Mesothelial cell of epicardium (in vitro differentiated cells): ENCODE results near the gene FAM98B. TPM values are rescaled to one million over a fixed set of nuclear protein-coding genes. Genes with fewer than 3 reads are reported as not detected.

ENCODE experiments used
- DNase-seq, 2 experiments: peaks; one replicate each; pipeline ENCODE4 v3.0.0; 2021; ENCODE audit warnings: low spot score in 2 of 2; ENCODE audit not compliant: unreplicated experiment in 2 of 2
- H3K27ac Mint-ChIP-seq: 2 replicates; pipeline ENCODE4 v1.8.0; 2021; ENCODE audit warnings: mixed read lengths
- H3K27me3 Mint-ChIP-seq: 2 replicates; pipeline ENCODE4 v1.8.0; 2021; ENCODE audit warnings: low read depth, mixed read lengths
- H3K36me3 Mint-ChIP-seq: 2 replicates; pipeline ENCODE4 v1.8.0; 2021; ENCODE audit warnings: mixed read lengths
- H3K4me1 Mint-ChIP-seq: 2 replicates; pipeline ENCODE4 v1.8.0; 2021; ENCODE audit warnings: mixed read lengths
- H3K4me3 Mint-ChIP-seq: 2 replicates; pipeline ENCODE4 v1.8.0; 2021; ENCODE audit warnings: mild to moderate bottlenecking, moderate library complexity, mixed read lengths
- H3K9me3 Mint-ChIP-seq: 2 replicates; pipeline ENCODE4 v1.8.0; 2021; ENCODE audit warnings: mixed read lengths
- total RNA-seq: library from RNA; stranded (reverse); gene quantifications from 3 replicates; pipeline ENCODE4 v1.2.1, GENCODE V29; 2021
- TF ChIP-seq, protein P1 (sequence below): fragments of 200-600 bp; sonication (generic); IDR thresholded peaks from one replicate; pipeline ENCODE4 v1.5.0; 2021; ENCODE audit warnings: antibody characterized with exemption; ENCODE audit not compliant: unreplicated experiment

Gene FAM98B
- total RNA-seq, 1 donor from 2014 or later, result 31.6 TPM

DNA sequence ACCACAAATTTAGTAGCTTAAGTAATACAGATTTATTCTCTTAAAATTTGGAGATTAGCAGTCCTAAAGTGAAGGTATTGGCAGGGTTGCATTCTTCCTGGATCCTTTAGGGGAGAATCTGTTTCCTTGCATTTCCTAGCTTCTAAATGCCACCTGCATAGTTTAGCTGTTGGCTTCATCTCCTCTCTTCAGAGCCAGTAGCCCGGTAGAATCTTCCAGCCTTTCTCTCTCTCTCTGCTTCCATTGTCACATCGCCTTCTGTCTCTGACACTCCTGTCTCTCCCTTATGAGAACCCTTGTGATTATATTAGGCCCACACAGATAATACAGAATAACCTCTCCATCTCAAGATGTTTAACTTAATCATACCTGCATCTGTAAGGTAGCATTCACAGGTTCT lies 21.4 kb downstream of the FAM98B start:
- H3K4me1 Mint-ChIP-seq, result no peaks in the 10 kb centered on the region
- no peak overlapping the region for H3K4me3 Mint-ChIP-seq
- H3K27me3 Mint-ChIP-seq, result no peaks in the 10 kb centered on the region
- H3K27ac Mint-ChIP-seq, result no peak overlapping the region
- no peaks in the 10 kb centered on the region for H3K9me3 Mint-ChIP-seq
- TF ChIP-seq, protein P1, sequence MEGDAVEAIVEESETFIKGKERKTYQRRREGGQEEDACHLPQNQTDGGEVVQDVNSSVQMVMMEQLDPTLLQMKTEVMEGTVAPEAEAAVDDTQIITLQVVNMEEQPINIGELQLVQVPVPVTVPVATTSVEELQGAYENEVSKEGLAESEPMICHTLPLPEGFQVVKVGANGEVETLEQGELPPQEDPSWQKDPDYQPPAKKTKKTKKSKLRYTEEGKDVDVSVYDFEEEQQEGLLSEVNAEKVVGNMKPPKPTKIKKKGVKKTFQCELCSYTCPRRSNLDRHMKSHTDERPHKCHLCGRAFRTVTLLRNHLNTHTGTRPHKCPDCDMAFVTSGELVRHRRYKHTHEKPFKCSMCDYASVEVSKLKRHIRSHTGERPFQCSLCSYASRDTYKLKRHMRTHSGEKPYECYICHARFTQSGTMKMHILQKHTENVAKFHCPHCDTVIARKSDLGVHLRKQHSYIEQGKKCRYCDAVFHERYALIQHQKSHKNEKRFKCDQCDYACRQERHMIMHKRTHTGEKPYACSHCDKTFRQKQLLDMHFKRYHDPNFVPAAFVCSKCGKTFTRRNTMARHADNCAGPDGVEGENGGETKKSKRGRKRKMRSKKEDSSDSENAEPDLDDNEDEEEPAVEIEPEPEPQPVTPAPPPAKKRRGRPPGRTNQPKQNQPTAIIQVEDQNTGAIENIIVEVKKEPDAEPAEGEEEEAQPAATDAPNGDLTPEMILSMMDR, result no peak
- DNase-seq, result no peak
- peaks cover 23% of the 10 kb centered on the region for H3K36me3 Mint-ChIP-seq

DNA sequence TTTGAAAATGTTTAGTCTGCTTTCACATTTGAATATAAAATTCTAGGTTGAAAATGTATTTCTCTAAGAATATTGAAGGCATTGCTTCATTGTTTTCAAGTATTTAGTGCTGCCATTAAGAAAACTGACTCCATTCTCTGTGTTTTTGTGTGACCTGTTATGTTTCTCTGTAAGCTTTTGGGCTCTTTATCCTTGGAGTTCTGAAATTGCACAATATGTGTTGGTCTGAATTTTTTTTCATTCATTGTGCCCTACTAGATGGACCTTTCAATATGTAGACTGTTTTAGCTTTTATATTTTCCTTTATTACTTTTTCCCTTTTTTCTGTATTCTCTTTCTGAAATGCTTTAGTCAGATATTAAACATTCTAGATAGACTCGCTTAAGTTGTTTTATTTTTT lies 22.2 kb downstream of the FAM98B start:
- no peaks in the 10 kb centered on the region for H3K9me3 Mint-ChIP-seq
- no peak overlapping the region for H3K27ac Mint-ChIP-seq
- TF ChIP-seq, protein P1, result no peak
- DNase-seq, result no peak
- H3K36me3 Mint-ChIP-seq, result peaks cover 23% of the 10 kb centered on the region
- no peak overlapping the region for H3K4me3 Mint-ChIP-seq
- H3K4me1 Mint-ChIP-seq, result no peaks in the 10 kb centered on the region
- no peaks in the 10 kb centered on the region for H3K27me3 Mint-ChIP-seq

DNA sequence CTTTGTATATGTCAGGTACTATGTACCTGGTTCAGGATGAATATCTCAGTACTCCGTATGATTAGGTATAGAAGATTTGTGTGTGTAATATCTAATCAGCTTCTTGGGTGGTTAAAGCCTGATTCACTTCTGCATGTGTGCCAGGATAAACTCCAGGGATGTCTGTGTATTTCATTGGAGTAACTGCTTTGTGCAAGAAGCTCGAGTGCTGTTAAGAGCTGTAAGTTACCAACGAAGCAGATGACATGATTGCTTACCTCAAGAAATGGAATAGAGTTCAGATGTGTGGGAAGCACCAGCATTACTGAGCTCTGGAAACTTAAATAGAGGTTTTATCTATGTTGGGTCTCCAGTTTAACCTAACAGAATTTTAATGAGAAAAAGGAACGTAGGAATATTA lies 23.7 kb downstream of the FAM98B start:
- Mint-ChIP-seq H3K36me3 (peaks cover 28% of the 10 kb centered on the region), H3K4me3 (no peak overlapping the region), H3K27ac (no peak overlapping the region), H3K27me3 (no peaks in the 10 kb centered on the region), H3K9me3 (no peaks in the 10 kb centered on the region), H3K4me1 (no peaks in the 10 kb centered on the region)
- no peak for DNase-seq
- TF ChIP-seq, protein P1, result no peak

DNA sequence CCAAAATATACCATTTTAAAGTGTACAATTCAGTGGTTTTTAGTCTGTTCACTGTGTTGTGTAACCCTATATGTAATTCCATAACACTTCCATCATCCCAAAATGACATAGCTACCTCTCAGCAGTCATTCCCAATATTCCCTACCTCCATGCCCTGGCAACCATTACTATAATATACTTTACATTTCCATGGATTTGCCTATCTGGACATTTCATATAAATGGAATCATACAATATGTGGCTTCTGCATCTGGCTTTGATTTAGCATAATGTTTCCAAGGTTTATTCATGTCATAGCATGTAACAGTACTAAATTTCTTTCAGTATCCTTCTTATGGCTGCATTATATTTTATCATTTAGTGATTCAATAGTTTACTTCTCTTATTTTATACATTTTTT lies 25.3 kb downstream of the FAM98B start:
- Mint-ChIP-seq H3K27ac (no peak overlapping the region), H3K36me3 (peaks cover 26% of the 10 kb centered on the region), H3K4me1 (no peaks in the 10 kb centered on the region), H3K27me3 (no peaks in the 10 kb centered on the region), H3K9me3 (no peaks in the 10 kb centered on the region), H3K4me3 (no peak overlapping the region)
- TF ChIP-seq, protein P1, result no peak
- DNase-seq, result no peak

DNA sequence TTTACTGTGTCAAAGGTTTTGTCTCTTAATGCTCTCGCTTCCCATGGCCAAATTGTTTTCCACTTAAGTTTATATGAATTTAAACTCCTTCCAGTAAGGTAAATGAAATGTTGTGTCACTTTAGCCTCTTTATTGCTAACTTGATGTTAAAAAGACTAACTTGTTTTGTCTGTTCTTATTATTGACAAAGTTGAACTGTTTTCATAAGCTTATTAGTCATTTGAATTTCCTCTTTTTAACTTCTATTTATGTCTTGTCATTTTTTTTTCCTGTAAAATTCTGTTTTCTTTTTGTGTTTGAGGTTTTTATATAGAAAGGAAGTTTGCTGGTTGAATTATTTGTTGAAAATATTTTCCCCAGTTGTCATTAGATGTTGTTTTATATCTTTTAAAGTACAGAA lies 25.8 kb downstream of the FAM98B start:
- Mint-ChIP-seq H3K27me3 (no peaks in the 10 kb centered on the region), H3K4me3 (no peak overlapping the region), H3K9me3 (no peaks in the 10 kb centered on the region), H3K36me3 (peaks cover 22% of the 10 kb centered on the region), H3K4me1 (no peaks in the 10 kb centered on the region), H3K27ac (no peak overlapping the region)
- no peak for DNase-seq
- TF ChIP-seq, protein P1, result no peak

DNA sequence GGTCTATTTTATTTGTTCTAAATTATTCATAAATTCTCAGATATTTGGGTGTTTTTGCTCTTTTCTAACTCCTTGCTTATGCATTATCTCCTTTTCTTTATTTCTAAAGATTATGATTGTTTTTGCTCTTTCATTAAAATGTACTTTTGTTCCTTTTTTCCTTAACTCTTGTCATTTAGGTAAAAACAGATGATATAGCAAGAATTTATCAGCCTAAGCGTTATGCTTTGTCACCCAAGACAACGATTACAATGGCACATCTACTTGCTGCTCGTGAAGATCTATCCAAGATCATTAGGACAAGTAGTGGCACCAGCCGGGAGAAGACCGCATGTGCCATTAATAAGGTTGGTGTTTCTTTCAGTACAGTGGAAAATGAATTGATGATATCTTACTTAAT lies 27.2 kb downstream of the FAM98B start:
- Mint-ChIP-seq H3K9me3 (no peaks in the 10 kb centered on the region), H3K36me3 (peaks cover 16% of the 10 kb centered on the region), H3K4me3 (no peak overlapping the region), H3K4me1 (no peaks in the 10 kb centered on the region), H3K27ac (no peak overlapping the region), H3K27me3 (no peaks in the 10 kb centered on the region)
- DNase-seq, result no peak
- TF ChIP-seq, protein P1, result no peak
